GM18517 (cell line): Measurements from ENCODE around the gene TSEN54.
A peak's percentile ranks its signal among the peaks of the same experiment; 100 is the strongest.
"Not testable (repeated sequence)": the region's sequence is repeated elsewhere in the genome, so short reads cannot be mapped to it uniquely, and the experiment has no call there.

Source experiments
- ATAC-seq: cut with Tn5 transposase; IDR thresholded peaks from one replicate; pipeline ENCODE4 v1.9.1; 2021; ENCODE audit warnings: mild to moderate bottlenecking, moderate library complexity; ENCODE audit not compliant: unreplicated experiment

TSEN54 gene

GRCh38 chr17:75516255-75516618 lies at the start of gene TSEN54:
TSEN54 (plus strand) TSS chr17:75516528; CDS start chr17:75516561, 33 bp downstream.
- peak; percentile 50 for ATAC-seq

GRCh38 chr17:75468291-75468754 lies 48.0 kb upstream of the TSEN54 start:
- no peak for ATAC-seq

GRCh38 chr17:75468779-75469373 lies 47.5 kb upstream of the TSEN54 start:
- ATAC-seq, result no peak

GRCh38 chr17:75471207-75471606 lies 45.1 kb upstream of the TSEN54 start:
- ATAC-seq, result no peak

GRCh38 chr17:75472119-75472518 lies 44.2 kb upstream of the TSEN54 start:
- no peak for ATAC-seq

GRCh38 chr17:75473246-75473645 lies 43.1 kb upstream of the TSEN54 start:
- ATAC-seq, result no peak

GRCh38 chr17:75474736-75475135 lies 41.6 kb upstream of the TSEN54 start:
- ATAC-seq, result no peak

- no peak for ATAC-seq
Measured at GRCh38 chr17:75475144-75475835, 41.0 kb upstream of the TSEN54 start.

GRCh38 chr17:75475851-75476250 lies 40.5 kb upstream of the TSEN54 start:
- no peak for ATAC-seq

- ATAC-seq, result no peak
Measured at GRCh38 chr17:75476271-75476671, 40.1 kb upstream of the TSEN54 start.

- ATAC-seq, result no peak
Measured at GRCh38 chr17:75476752-75477489, 39.4 kb upstream of the TSEN54 start.

GRCh38 chr17:75477490-75477862 lies 38.9 kb upstream of the TSEN54 start:
- ATAC-seq, result not testable (repeated sequence)

GRCh38 chr17:75478508-75478907 lies 37.8 kb upstream of the TSEN54 start:
- no peak for ATAC-seq

- ATAC-seq, result no peak
Measured at GRCh38 chr17:75480281-75480680, 36.0 kb upstream of the TSEN54 start.

GRCh38 chr17:75481194-75482068 lies 34.9 kb upstream of the TSEN54 start:
- ATAC-seq, result no peak

GRCh38 chr17:75482098-75482942 lies 34.0 kb upstream of the TSEN54 start:
- no peak for ATAC-seq

GRCh38 chr17:75485688-75486087 lies 30.6 kb upstream of the TSEN54 start:
- no peak for ATAC-seq

- no peak for ATAC-seq
Measured at GRCh38 chr17:75486151-75486550, 30.2 kb upstream of the TSEN54 start.

GRCh38 chr17:75486951-75487350 lies 29.4 kb upstream of the TSEN54 start:
- ATAC-seq, result no peak
